ENCODE data around the gene TUBA8.
A peak's percentile ranks its signal among the peaks of the same experiment; 100 is the strongest.

TUBA8 gene

GRCh38 chr22:18079706-18080233 lies 30.8 kb upstream of the TUBA8 start:
- H3K27me3 Mint-ChIP-seq (ENCODE audit: low read depth, poor library complexity): no peaks in the 10 kb centered on the region
- TF ChIP-seq CTCF (IDR thresholded peaks at IDR 0.05): no peak
- H3K4me3 Mint-ChIP-seq: peak overlapping the region; percentile 98
- H3K27ac Mint-ChIP-seq: peak overlapping the region; percentile 44
- H3K9me3 Mint-ChIP-seq: no peaks in the 10 kb centered on the region
- H3K4me1 Mint-ChIP-seq: peaks cover 52% of the 10 kb centered on the region
- peaks cover 50% of the 10 kb centered on the region for H3K36me3 Mint-ChIP-seq (ENCODE audit: low read depth)
- DNase-seq: no peak

GRCh38 chr22:18081416-18081815 lies 29.2 kb upstream of the TUBA8 start:
- H3K4me3 Mint-ChIP-seq: no peak overlapping the region
- peaks cover 45% of the 10 kb centered on the region for H3K4me1 Mint-ChIP-seq
- no peak for TF ChIP-seq CTCF (IDR thresholded peaks at IDR 0.05)
- H3K27me3 Mint-ChIP-seq (ENCODE audit: low read depth, poor library complexity): no peaks in the 10 kb centered on the region
- no peaks in the 10 kb centered on the region for H3K9me3 Mint-ChIP-seq
- no peak overlapping the region for H3K27ac Mint-ChIP-seq
- no peak for DNase-seq
- peaks cover 63% of the 10 kb centered on the region for H3K36me3 Mint-ChIP-seq (ENCODE audit: low read depth)

GRCh38 chr22:18082467-18082866 lies 28.1 kb upstream of the TUBA8 start:
- DNase-seq: no peak
- Mint-ChIP-seq H3K27me3 (ENCODE audit: low read depth, poor library complexity) (no peaks in the 10 kb centered on the region), H3K9me3 (no peaks in the 10 kb centered on the region), H3K36me3 (ENCODE audit: low read depth) (peaks cover 66% of the 10 kb centered on the region), H3K4me1 (peaks cover 35% of the 10 kb centered on the region), H3K4me3 (no peak overlapping the region), H3K27ac (no peak overlapping the region)
- no peak for TF ChIP-seq CTCF (IDR thresholded peaks at IDR 0.05)

- Mint-ChIP-seq H3K4me1 (peaks cover 30% of the 10 kb centered on the region), H3K27ac (peak overlapping the region; percentile 68)
- no peak for TF ChIP-seq CTCF (IDR thresholded peaks at IDR 0.05)
Measured at GRCh38 chr22:18083406-18083805, 27.2 kb upstream of the TUBA8 start.

GRCh38 chr22:18085188-18085587 lies 25.4 kb upstream of the TUBA8 start:
- H3K4me3 Mint-ChIP-seq: no peak overlapping the region
- DNase-seq: no peak
- TF ChIP-seq CTCF (IDR thresholded peaks at IDR 0.05): no peak
- peaks cover 24% of the 10 kb centered on the region for H3K4me1 Mint-ChIP-seq
- H3K27me3 Mint-ChIP-seq (ENCODE audit: low read depth, poor library complexity): no peaks in the 10 kb centered on the region
- H3K36me3 Mint-ChIP-seq (ENCODE audit: low read depth): peaks cover 78% of the 10 kb centered on the region
- H3K9me3 Mint-ChIP-seq: no peaks in the 10 kb centered on the region
- no peak overlapping the region for H3K27ac Mint-ChIP-seq

More at GRCh38 chr22:18083406-18083805, 27.2 kb upstream of the TUBA8 start:
- no peak for DNase-seq
- no peaks in the 10 kb centered on the region for H3K27me3 Mint-ChIP-seq (ENCODE audit: low read depth, poor library complexity)
- H3K4me3 Mint-ChIP-seq: no peak overlapping the region
- peaks cover 72% of the 10 kb centered on the region for H3K36me3 Mint-ChIP-seq (ENCODE audit: low read depth)
- no peaks in the 10 kb centered on the region for H3K9me3 Mint-ChIP-seq

GRCh38 chr22:18087350-18087855 lies 23.2 kb upstream of the TUBA8 start:
- H3K4me1 Mint-ChIP-seq: peaks cover 25% of the 10 kb centered on the region

More at GRCh38 chr22:18087350-18087855, 23.2 kb upstream of the TUBA8 start:
- Mint-ChIP-seq H3K9me3 (no peaks in the 10 kb centered on the region), H3K4me3 (no peak overlapping the region), H3K36me3 (ENCODE audit: low read depth) (peaks cover 73% of the 10 kb centered on the region), H3K27ac (peak overlapping the region; percentile 36), H3K27me3 (ENCODE audit: low read depth, poor library complexity) (no peaks in the 10 kb centered on the region)
- no peak for TF ChIP-seq CTCF (IDR thresholded peaks at IDR 0.05)
- no peak for DNase-seq

Measured in nephron progenitor cell (in vitro differentiated cells).